CD4-positive, alpha-beta T cell treated with Interleukin-4 for 1 hour (primary cell): ENCODE data around the gene PRKAA1.

Source experiments
- DNase-seq, 2 donors: peaks; one replicate each; pipeline ENCODE4 v3.0.0-alpha.2; 2020 to 2022

The PRKAA1 gene

DNA sequence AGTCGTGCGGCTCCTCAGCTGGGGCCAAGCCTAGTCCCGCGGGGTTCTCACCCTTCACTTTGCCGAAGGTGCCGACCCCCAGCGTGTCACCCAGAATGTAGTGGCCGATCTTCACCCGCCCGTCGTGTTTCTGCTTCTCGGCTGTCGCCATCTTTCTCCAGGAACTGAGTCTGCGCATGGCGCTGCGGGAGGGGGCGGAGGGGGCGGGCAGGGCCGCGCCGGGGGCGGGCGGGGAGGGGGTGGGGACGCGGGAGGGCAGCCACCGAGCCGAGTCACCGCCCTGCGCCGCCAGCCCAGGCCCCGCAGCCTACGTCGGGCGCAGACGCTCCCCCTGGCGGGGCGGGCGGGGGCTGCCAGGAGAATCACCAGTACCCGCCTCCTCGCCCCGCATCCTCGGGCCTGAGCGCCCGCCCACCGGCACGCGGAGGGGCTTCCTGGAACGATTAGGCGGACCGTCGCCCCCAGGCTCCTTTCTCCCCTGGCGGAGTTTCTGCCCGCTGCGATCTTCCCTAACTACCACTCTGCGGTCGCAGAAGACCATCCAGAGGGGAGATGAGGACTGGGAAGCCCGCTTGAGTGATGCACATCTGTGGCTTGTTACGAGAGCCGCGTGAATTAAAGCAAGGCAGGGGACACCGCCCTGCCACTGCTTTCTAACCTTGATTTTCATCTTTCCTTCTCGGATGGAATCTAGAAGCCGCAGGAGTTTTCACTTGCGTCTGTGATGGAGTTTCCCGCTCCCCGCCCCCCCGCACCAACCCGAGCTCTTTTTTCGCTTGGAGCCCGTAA is at the start of gene PRKAA1:
Gene PRKAA1 (minus strand): TSS at position 363 of the 789 bp plus-strand sequence. CDS start 185 bp downstream, at position 178.
- peak; percentile 89 for DNase-seq

DNA sequence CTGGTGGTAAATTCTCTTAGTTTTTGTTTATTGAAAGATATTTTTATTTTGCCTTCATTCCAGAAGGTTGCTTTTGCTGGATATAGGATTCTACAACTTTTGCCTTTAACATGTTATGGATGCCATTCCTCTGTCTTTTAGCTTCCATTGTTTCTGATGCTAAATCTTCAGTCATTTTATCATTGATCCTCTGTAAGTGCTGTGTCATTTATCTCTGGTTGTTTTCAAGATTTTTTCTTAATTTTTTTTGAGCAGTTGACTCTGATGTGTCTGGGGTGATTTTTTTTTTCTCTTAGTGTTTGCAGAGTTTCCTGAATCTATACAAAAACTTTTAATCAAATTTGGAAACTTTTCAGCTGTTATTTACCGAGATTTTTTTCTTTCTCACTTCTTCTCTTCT is 49.4 kb upstream of the PRKAA1 start:
- no peak for DNase-seq

DNA sequence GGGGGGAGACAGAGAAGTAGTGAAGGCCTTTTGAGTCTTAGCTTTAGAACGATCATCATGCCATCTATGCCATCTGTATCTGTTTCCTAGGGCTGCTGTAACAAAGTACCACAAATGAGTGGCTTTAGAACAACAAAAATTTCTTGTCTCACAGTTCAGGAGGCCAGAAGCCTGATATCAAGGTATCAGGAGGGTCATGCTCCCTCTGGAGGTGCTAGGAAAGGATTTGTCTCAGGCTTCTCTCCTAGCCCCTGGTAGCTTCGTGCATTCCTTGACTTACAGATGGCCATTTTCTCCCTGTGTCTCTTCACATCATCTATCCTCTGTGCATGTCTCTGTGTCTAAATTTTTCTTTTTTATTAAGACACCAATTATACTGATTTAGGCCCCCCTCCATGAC is 48.2 kb upstream of the PRKAA1 start:
- DNase-seq, result no peak

DNA sequence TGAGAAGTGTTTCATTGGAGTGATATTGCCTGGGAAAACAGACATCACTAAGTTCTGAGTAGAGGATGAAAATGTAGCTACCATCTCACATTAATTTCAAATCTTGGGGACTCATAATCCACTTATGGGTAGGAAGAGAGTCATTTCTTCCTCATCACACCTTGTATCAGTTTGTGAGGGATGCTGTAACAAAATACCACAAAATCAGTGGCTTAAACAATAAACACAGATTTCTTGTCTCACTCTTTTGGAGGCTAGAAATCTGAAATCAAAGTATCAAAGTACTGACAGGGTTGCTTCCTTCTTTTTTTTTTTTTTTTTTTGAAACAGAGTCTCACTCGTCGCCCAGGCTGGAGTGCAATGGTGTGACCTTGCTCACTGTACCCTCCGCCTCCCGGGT is 46.4 kb upstream of the PRKAA1 start:
- DNase-seq, result no peak

DNA sequence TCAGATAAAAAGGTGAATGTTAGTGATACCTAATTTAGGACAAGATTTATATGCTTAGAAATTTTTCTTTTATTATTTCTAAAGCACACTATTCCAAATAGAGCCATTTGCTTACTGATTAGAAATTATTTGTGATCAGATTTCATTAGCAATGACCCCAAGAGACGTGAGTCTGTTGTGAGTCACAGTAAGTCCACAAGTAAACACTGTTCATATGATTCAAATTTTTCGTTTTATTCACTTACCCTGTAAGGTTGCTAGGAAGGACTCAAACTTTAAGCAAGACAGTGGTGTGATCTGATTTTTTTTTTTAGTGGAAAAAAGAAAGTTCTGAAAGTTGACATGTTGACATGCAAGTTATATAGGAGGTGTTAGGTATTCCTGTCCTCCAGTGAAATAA is 44.2 kb upstream of the PRKAA1 start:
- DNase-seq, result no peak

DNA sequence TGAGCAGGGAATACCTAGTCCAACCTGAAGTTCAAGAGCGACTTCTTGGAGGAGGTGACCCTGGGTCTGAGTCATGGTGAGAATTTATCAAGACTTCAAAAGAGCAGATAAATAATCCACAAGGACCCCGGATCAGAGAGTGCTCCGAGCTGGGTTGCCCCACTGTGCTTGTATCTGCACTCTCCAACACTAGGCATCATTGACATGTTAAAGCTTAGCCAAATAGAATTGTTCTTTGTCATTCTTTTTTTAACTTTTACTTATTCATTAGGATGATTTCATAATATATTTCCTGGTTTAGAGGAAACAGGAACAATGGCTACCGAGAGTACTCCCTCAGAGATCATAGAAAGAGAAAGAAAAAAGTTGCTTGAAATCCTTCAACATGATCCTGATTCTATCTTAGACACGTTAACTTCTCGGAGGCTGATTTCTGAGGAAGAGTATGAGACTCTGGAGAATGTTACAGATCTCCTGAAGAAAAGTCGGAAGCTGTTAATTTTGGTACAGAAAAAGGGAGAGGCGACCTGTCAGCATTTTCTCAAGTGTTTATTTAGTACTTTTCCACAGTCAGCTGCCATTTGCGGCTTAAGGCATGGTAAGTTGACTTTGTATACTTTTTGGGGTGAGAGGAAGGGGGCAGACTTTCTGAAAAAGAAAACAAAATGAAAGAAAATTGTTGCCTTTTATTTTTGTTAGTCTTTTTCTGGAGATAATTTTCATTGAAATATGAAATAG is 43.1 kb upstream of the PRKAA1 start, which contains the start of gene CARD6:
Gene CARD6 (plus strand): TSS at position 300 of the 738 bp plus-strand sequence. CDS start 16 bp downstream, at position 316.
- DNase-seq, result peak in 1 of 2 donors; percentile 29

DNA sequence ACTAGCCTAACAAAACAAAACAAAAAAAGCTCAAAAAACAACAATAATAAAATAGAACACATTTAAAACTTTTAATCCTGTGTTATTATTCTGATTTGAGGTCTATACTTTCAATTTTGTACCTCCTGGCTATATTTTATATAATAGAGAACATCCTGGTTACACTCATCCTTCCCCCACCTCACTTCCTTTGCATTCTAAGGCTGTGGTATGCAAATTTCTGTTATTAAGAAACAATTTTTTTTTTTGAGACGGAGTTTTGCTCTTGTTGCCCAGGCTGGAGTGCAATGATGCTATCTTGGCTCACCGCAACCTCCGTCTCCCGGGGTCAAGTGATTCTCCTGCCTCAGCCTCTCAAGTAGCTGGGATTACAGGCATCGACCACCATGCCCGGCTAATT is 39.9 kb upstream of the PRKAA1 start:
- DNase-seq, result peak in 1 of 2 donors; percentile 62

DNA sequence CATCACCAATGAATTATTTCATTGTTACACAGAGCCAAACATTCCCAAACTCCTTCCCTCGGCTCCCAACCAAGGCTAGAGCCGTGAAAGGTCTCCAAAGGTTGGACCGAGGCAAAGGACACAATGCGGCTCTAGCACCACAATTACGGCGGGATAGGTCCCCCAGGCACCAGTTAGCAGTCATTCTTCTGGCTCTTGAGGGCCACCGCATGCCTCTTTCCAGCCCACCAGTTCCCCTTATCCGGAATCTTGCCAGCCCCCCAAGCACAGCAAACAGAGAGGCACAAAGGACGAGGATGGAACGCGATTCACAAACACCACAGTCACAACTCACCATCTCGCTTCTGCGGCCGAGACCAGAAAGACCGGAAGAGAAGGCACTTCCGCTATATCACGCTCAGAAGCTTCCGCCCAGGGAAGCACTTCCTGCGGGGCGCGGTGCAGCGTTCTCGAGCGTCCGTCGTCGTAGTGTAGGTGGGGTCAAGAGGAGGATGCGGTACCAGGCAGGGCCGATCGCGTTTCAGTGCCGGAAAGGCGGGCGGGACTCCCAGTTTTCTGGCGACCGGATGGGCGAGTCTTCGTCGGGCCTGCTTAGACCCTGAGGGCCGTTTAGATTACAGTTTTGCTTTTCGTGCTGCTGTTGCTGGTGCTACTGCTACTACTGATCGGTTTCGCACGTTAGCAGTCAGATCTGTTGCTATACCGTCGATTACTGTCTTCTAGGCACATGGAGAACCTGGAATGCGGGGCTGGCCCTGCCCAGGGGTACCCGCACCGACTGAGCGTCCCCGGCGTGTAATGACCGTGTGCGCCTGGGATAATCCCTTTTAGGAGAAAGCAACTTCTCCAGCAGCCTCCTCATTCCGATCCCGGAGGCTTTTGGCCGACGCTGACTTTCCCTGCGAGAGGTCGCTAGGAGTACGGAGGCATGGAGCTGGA is 36.9 kb upstream of the PRKAA1 start, which contains the start of gene RPL37:
Gene RPL37 (minus strand): TSS at position 374 of the 939 bp plus-strand sequence. CDS start 37 bp downstream, at position 337.
- peak; percentile 93 to 94 for DNase-seq

DNA sequence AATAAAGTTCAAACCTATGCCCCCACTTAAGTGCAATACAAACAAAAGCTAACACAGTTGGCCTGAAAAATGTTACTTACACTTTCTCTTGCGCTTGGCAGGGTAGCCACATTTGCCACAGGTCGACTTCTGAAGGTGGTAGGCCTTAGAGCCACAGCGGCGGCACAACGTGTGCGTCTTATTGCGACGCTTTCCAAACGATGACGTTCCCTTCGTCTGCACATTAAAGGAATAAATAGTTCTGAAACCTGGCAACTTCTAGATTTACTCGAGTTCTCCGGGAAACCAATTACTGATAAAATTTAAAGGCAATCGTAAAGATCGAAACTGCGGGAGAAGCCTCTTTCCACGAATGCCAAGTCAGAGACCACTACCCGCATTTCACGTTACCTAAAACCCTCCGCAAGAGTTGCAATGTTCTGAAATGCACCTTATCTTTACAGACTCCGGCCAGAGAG is 36.2 kb upstream of the PRKAA1 start:
- peak; percentile 68 to 74 for DNase-seq

DNA sequence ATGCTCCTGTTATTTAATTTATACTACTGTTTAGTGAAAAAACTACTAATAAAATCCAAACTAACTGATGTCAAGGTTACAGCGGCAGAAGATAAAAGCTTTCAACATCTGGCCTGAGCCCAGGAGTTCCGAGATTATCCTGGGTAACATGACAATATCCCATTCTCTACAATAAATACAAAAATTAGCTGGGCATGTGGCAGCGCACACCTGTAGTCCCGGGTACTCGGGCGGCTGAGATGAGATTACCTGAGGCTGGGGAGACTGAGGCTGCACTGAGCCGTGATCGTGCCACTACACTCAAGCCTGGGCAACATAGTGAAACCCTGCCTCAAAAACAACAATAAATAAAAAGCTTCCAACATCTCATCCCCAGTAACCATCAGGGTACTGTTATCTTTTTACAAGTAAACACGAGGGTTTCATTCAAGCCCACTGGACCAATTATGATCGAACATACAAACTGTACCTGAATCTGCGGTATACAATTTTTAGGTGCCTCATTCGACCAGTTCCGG is 35.6 kb upstream of the PRKAA1 start:
- no peak for DNase-seq

DNA sequence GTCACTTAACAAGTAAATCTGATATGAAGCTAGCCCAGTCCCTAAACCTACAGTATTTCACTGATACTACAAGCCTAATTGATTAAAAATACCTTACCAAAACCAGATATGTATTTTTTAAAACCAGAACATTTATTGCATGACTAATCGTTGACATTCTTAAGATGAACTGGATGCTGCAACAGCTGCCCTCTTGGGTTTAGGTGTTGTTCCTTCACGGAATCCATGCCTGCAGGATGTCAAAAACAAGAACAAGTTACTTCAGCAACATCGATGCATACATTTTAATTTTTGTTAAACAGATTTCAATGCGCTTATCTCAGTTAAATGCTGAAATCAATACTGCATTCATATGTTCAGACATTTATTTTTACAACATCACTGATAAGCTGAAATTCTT is 34.2 kb upstream of the PRKAA1 start:
- no peak for DNase-seq

DNA sequence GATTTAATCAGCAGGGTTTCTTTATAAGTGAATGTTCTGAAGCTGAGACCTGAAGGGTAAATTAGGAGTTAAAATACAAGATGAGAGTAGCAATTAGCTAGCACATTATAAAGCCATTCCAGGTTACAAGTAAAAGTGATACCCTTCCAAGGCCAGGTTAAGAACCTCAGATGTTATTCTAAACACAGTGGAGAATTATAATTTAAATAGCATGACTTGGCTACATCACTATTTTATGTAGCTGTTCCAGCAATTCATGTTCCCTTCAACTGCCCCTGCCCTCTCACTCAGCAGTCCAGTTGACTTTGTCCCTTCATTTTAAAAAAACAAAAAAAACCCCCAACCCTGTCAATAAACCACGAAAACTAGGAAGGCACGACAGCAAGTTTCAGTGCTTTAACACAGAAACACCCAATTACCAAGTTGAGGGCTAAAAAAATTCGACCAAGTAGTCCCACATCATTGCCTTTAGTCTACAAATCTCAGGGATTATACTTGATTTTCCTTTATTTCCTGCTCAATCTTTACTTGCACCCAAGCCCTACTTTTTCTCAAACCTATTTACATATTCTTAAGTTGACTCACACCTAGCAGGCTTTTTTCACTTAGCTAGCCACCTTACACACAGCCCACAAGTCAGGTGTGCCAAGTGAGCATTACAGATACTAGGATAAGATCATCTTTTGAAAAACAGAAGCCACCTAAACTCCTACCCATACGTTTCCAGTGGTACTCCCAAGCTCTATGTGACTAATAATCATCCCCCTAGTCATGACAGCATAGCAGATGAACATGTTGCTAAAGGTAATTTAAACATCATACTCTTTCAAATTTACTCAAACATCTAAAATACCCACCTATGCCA is 33.4 kb upstream of the PRKAA1 start:
- DNase-seq, result no peak

DNA sequence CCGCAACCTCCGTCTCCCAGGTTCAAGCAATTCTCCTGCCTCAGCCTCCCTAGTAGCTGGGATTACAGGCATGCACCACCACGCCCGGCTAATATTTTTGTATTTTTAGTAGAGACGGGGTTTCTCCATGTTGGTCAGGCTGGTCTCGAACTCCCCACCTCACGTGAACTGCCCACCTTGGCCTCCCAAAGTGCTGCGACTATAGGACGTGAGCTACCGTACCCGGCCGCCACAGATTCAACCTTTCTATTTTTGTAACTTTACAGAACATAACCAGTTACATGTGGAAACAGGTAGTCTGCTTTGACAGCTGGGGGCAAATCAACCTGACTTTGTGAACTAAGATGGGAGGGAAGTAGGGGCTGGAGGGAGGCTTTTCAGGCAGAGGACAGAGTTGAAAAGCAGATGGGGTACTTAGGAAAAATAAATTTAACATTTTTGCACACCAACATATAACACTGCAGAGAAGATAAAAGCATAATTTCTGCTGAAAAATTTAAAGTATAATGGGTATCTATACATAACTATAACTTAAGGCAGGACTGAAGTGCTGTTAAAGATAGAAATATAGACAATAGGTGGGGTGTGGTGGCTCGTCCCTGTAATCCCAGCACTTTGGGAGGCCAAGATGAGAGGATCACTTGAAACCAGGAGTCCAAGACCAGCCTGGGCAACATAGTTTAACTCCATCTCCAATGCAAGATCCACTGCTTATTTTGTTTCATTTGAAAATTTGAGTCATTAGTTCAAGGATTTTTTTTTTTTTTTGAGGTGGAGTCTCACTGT is 31.8 kb upstream of the PRKAA1 start:
- no peak for DNase-seq

DNA sequence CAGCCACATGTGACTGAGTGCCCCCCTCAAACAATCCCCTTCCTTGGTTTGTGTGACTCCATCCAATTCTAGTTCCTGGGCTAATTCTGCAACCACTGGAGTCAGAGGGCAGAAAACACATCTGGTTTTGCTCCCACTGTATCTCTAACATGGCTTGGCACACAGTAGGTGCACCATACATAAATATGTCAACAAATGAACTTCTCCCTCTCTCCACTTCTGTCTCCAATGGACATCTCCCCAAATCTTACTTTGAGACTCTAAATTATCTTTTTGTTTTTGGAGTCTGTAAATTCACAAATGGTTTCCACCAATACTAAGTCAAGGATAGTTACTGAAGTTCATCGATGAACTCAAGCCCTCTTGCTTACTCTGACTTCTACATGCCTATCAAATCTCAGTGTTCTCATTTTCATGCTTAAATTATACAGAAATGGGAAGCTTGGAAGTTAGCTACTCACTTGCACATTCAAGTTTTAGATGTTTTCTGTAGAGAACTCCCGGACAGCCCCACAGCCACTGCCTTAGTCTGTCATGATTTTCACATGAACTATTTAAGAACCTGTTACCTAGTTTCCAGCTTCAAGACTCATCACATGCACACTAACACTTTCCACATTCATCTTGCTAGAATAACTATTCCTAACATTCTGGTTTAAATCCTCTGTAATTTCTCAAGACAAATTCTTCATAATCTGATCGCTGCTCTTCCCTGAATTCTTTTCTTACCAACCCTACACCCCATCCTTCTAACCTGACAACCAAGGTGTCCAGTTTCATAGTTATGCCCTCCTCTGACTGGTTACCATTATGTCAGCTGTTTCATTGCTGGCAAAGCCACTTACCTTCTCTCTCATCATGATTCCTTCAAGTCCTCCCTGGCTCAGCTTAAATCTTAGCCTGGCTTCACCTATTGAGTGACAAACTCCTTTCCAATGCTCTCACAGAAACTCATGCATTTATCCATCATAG is 30.8 kb upstream of the PRKAA1 start:
- no peak for DNase-seq

DNA sequence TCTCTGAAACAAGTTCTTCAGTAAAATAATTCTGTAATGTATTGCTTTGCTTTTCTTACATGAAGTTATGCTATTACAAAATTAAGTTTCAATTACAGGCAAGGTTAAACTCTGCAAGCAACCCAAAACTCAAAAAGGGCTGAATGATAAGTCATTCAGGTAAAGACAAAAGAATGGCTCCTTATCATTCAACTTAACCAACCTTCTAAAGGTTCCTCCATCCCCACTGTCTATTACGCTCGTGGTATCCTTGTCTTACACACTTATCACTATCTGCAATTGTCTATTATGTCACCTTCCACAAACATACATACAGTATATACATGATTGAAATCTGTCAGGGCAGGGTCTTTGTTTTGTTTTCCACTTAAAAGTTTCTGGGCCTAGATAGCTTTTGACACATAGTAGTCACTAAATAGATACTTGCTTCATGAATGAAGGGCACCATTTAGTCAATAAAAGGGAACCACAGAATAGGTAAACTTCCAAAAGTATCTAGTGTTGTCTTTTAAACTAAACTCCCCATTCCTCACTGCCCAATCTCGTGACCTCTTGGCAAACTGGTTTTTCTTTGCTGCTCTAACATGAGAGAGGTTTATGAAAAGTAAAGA is 30.0 kb upstream of the PRKAA1 start:
- DNase-seq, result no peak

DNA sequence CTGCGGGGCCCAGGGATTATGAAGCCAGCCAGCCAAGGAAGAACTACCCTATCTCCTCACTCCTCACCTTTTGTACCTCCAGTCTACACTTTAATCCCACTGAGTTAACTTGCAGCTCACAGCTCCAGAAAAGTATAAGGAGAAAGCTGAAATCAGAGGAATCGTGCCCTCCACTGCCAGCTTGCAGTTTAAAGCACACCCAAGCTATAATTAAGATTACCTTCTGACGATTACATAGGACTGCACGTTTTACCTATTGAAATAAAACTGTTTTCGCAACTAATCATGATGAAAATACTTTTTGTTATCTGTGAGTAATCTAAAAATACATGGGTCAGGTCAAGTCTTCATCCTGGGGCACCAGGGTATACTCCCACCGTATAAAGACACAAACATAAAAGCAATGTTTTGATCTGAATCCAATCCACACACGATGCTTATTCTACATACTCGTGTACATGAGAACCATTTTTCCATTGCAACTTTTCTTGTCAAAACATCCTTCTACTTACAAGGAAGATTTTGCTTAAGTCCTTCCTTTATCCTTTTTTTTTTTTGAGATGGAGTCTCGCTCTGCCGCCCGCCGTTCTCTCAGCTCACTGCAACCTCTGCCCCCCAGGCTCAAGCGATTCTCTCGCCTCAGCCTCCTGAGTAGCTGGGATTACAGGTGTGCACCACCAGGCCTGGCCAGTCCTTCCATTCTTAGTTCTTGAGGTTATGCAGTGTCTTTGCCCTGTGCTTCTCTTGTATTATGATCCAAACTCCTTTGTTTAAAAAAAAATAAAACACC is 29.2 kb upstream of the PRKAA1 start:
- no peak for DNase-seq

DNA sequence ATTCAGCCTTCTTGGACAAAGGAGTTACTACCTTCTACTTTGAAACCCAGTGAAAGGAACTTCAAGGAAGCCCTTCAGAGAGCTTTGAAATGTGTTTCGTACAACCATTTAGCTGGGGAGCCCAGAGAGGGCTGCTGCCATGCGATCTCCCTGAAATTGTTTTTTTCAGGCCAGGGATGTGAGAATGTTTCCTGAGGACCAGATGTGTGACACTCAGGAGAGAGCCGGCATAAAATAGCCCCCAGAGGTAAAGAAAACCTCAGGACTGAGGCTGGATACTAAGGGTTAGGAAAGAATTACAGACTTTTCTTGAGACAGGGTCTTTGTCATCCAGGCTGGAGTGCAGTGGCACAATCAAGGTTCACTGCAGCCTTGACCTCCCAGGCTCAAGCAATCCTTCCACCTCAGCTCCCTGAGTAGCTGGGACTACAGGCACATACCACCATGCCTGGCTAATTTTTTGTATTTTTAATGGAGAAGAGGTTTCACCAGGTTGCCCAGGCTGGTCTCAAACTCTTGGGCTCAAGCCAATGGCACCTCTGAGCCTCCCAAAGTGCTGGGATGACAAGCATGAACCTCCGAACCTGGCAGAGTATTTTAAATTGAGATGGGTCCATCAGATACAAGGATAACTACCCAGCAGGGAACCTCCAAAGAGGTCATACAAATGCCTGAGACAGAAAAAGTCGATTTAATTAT is 28.5 kb upstream of the PRKAA1 start:
- no peak for DNase-seq
